K562 (cell line): Measurements from ENCODE around the gene LDAH. TPM values are rescaled to one million over a fixed set of nuclear protein-coding genes. Genes with fewer than 3 reads are reported as not detected.

Source experiments
- ATAC-seq: fragments of 200-7000 bp; cut with Tn5 transposase; 3 replicates; pipeline ENCODE4 v1.9.1; 2020; ENCODE audit warnings: moderate library complexity
- BruUV-seq: library from RNA; stranded (reverse); fragments of 400-500 nt; replicated peaks from 2 replicates; lab custom pipeline; 2021; lab: Mats Ljungman, UMichigan
- CTCF ChIA-PET: fragments of 300-600 bp; formaldehyde crosslinking; extraction: SDS; loops from one replicate; lab custom pipeline; 2021; ENCODE audit warnings: low intra/inter-chr PET ratio; lab: Yijun Ruan, JAX
- POLR2A ChIA-PET: fragments of 300-600, 350-650 bp; sonication (Branson Sonifier 250); formaldehyde crosslinking; extraction: SDS; loops from one replicate; lab custom pipeline; 2021; ENCODE audit warnings: antibody characterized with exemption, inconsistent platforms; lab: Yijun Ruan, JAX
- DNase-seq, 4 experiments: peaks; one replicate each; pipeline versions ENCODE4 v3.0.0 to v3.0.0-alpha.2; 2011 to 2018; ENCODE audit warnings: low spot score in 3 of 4, mixed read lengths in 3 of 4; ENCODE audit errors: extremely low read depth in 1 of 4
- FAIRE-seq: peaks from 2 replicates; lab custom pipeline; 2011; peaks lifted over from hg19 to GRCh38; lab: Jason Lieb, UNC
- H2AFZ ChIP-seq: 2 replicates; pipeline ENCODE4 v1.6.0; 2011; ENCODE audit warnings: low read depth, low read length, control low read depth, inconsistent platforms
- H3K27ac ChIP-seq: fragments of 200-600 bp; 3 replicates; pipeline ENCODE4 v1.8.0; 2011; ENCODE audit warnings: low read depth, mild to moderate bottlenecking, control low read depth, inconsistent platforms, low read length, moderate library complexity, mixed read lengths; ENCODE audit errors: extremely low read depth
- H3K27me3 ChIP-seq, 2 experiments: fragments of 300-600 bp in 1 of 2; 2 replicates in 1 of 2; 3 replicates in 1 of 2; pipeline versions ENCODE4 v1.6.0 to v1.8.0; 2011; ENCODE audit warnings: inconsistent platforms in 2 of 2, low read length in 2 of 2, mild to moderate bottlenecking in 1 of 2, mixed read lengths in 1 of 2, moderate library complexity in 1 of 2; ENCODE audit not compliant: control insufficient read depth in 2 of 2, insufficient read depth in 2 of 2
- H3K36me3 ChIP-seq: fragments of 300-600 bp; 3 replicates; pipeline ENCODE4 v1.8.0; 2011; ENCODE audit warnings: mild to moderate bottlenecking, low read length, inconsistent platforms; ENCODE audit not compliant: control insufficient read depth, insufficient read depth
- H3K4me1 ChIP-seq, 2 experiments: fragments of 200-600 bp in 1 of 2; replicated peaks in 1 of 2; 2 replicates in 1 of 2; 3 replicates in 1 of 2; pipeline versions ENCODE4 v1.5.1 to v1.8.0; 2011; ENCODE audit warnings: inconsistent platforms in 2 of 2, low read length in 2 of 2, mild to moderate bottlenecking in 1 of 2, mixed read lengths in 1 of 2, moderate library complexity in 1 of 2; ENCODE audit not compliant: control insufficient read depth in 2 of 2, insufficient read depth in 2 of 2
- H3K4me2 ChIP-seq: 2 replicates; pipeline ENCODE4 v1.6.1; 2011; ENCODE audit warnings: low read length, control low read depth, inconsistent platforms, mixed read lengths; ENCODE audit not compliant: insufficient read depth
- H3K4me3 ChIP-seq: fragments of 200-600 bp; sonication (generic), shearing (Covaris generic); 2 replicates; pipeline ENCODE4 v1.5.1; 2016; ENCODE audit warnings: control low read depth, inconsistent platforms
- H3K79me2 ChIP-seq: fragments of 200-600 bp; 3 replicates; pipeline ENCODE4 v1.8.0; 2011; ENCODE audit warnings: low read length, inconsistent platforms; ENCODE audit not compliant: control insufficient read depth, insufficient read depth
- H3K9ac ChIP-seq, 2 experiments: 2 replicates each; pipeline versions ENCODE4 v1.6.0 to v1.6.1; 2011; ENCODE audit warnings: low read depth in 2 of 2, low read length in 2 of 2, control low read depth in 1 of 2, inconsistent platforms in 1 of 2, mild to moderate bottlenecking in 1 of 2, mixed read lengths in 1 of 2; ENCODE audit not compliant: insufficient read depth in 1 of 2
- H3K9me1 ChIP-seq: one replicate; pipeline ENCODE4 v1.6.0; 2011; ENCODE audit warnings: inconsistent platforms, mild to moderate bottlenecking, low read length, moderate library complexity; ENCODE audit not compliant: control insufficient read depth, insufficient read depth
- H3K9me3 ChIP-seq: replicated peaks from 2 replicates; pipeline ENCODE4 v1.5.1; 2011; ENCODE audit warnings: low read depth, low read length, inconsistent platforms; ENCODE audit not compliant: control insufficient read depth, insufficient read depth
- H4K20me1 ChIP-seq: replicated peaks from 2 replicates; pipeline ENCODE4 v1.6.1; 2011; ENCODE audit warnings: low read length, inconsistent platforms, mixed read lengths; ENCODE audit not compliant: control insufficient read depth, insufficient read depth
- GTF2A2 ChIP-seq: IDR thresholded peaks from 2 replicates; pipeline ENCODE4 v1.6.1; 2016; ENCODE audit warnings: mild to moderate bottlenecking, missing genetic modification characterization, missing compliant biosample characterization
- KLF16 ChIP-seq: IDR thresholded peaks from 2 replicates; pipeline ENCODE4 v1.6.1; 2016; ENCODE audit warnings: antibody characterized with exemption
- MCM2 ChIP-seq: fragments of 450-650 bp; IDR thresholded peaks from 2 replicates; pipeline ENCODE4 v1.6.1; 2017; ENCODE audit warnings: low read depth, mild to moderate bottlenecking
- NCOA1 ChIP-seq: fragments of 450-650 bp; IDR thresholded peaks from 2 replicates; pipeline ENCODE4 v1.6.1; 2016; ENCODE audit warnings: low read depth
- NRF1 ChIP-seq, 2 experiments: fragments of 450-650 bp; IDR thresholded peaks in 1 of 2; conservative IDR thresholded peaks in 1 of 2; 2 replicates each; pipeline ENCODE4 v1.6.1; 2014; ENCODE audit warnings: mild to moderate bottlenecking in 2 of 2
- SLC30A9 ChIP-seq: fragments of 250-450 bp; sonication (Bioruptor Pico); IDR thresholded peaks from 2 replicates; pipeline ENCODE4 v1.8.0; 2022; ENCODE audit warnings: mild to moderate bottlenecking, moderate library complexity
- ZEB2 ChIP-seq: fragments of 450-650 bp; IDR thresholded peaks from 2 replicates; pipeline ENCODE4 v1.6.1; 2016
- WGBS: fragments of 100-300 bp; shearing (Covaris generic); methylation state at CpG from one replicate; pipeline ENCODE4 v1.1.6; 2016; ENCODE audit warnings: low coverage, mixed read lengths; ENCODE audit not compliant: insufficient coverage; ENCODE audit errors: missing lambda C conversion rate; 5-methylcytosine and 5-hydroxymethylcytosine counted together
- in situ Hi-C: fragments of 300-500 bp; cut with MboI; formaldehyde crosslinking; loops from 4 replicates; pipeline ENCODE4 v1.15.0; 2018; ENCODE audit warnings: inconsistent platforms, mixed read lengths
- intact Hi-C: fragments of 100-400 bp; cut with micrococcal nuclease; formaldehyde crosslinking; loops from 2 replicates; pipeline ENCODE4 v1.14.2; 2022
- polyA plus RNA-seq, 8 experiments: library from polyadenylated mRNA; depleted of rRNA in 4 of 8; stranded (reverse) in 5 of 8; unstranded in 3 of 8; fragments of >200 nt; fragmentation: Nextera tagmentation in 2 of 8; fragmentation: Illumina TruSeq in 1 of 8; extraction: Ambion mirVana in 2 of 8; extraction: Trizol in 1 of 8; gene quantifications; 2 replicates each; pipeline versions ENCODE4 v1.2.1 to v1.2.3, GENCODE V29; 2011 to 2014; ENCODE audit warnings: inconsistent platforms in 1 of 8, missing spikeins in 1 of 8
- total RNA-seq, 7 experiments: library from RNA; depleted of rRNA in 6 of 7; stranded (reverse); fragments of >200 nt in 6 of 7; fragmentation: Illumina TruSeq in 2 of 7; extraction: Trizol in 2 of 7; gene quantifications; 2 replicates each; pipeline versions ENCODE4 v1.2.1 to v1.2.3, GENCODE V29; 2011 to 2021; ENCODE audit warnings: low replicate concordance in 1 of 7

LDAH gene
- total and polyA plus RNA-seq, 9 of the 15 experiments (the other 6 are each of a cell fraction or from before 2014, with no cell fraction given) = 22.3 to 60.1 (median 40.0) TPM

DNA sequence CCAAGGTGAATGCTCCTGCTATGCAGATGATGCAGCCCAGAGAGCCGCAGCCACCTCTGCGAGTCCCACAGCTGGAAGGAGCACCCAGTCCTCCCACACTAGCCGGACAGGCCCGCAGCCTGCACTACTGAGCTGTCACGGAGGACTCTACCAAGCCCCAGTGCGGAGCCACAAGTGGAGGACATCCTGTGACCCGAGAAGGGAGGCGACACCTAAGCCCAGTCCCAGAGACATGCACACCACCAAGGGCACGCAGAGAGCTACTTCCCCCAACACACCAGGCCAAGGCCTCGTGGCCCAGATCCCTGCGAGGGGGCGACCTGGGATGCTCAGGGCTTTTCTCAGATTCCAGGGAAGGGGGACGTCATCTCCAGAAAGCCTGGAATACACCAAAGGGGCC, 184.9 kb downstream of the LDAH start:
- Histone ChIP-seq H3K36me3 (no peaks in the 10 kb centered on the region), H3K4me1 (peaks cover 0 to 23% of the 10 kb centered on the region in 2 experiments; a peak in 2 of 5 replicates), H3K79me2 (no peaks in the 10 kb centered on the region), H3K27me3 (no peaks in the 10 kb centered on the region), H3K9me3 (no peaks in the 10 kb centered on the region), H3K9me1 (no peaks in the 10 kb centered on the region), H2AFZ (no peak overlapping the region), H3K4me2 (no peak overlapping the region), H3K9ac (peak overlapping the region in 1 of 2 experiments; percentile 45; a peak in 1 of 4 replicates), H4K20me1 (no peaks in the 10 kb centered on the region), H3K27ac (no peak overlapping the region), H3K4me3 (no peak overlapping the region)
- DNase-seq (no peak), FAIRE-seq (no peak), ATAC-seq (no peak)
- WGBS = 43% methylated on average over 12 of the region's 13 CpGs
- in situ Hi-C loops = loop anchor here (5.0 to 10.0 kb wide), 2 partner anchors 196 to 543 kb away; no protein-coding TSS in a partner anchor
- CTCF ChIA-PET = no interaction called here
- no TSS peak for BruUV-seq
- intact Hi-C loops = loop anchor here (10.0 kb wide), 1 partner anchor 383 kb away; no protein-coding TSS in a partner anchor
- POLR2A ChIA-PET = interaction anchor here (0.5 to 0.7 kb wide), 3 partner anchors 9 to 271 kb away, joined by 3 to 6 read pairs (median 4); partner anchors contain the start of gene RHOB
- no peak for TF ChIP-seq SLC30A9 (CRISPR knock-in tag)

DNA sequence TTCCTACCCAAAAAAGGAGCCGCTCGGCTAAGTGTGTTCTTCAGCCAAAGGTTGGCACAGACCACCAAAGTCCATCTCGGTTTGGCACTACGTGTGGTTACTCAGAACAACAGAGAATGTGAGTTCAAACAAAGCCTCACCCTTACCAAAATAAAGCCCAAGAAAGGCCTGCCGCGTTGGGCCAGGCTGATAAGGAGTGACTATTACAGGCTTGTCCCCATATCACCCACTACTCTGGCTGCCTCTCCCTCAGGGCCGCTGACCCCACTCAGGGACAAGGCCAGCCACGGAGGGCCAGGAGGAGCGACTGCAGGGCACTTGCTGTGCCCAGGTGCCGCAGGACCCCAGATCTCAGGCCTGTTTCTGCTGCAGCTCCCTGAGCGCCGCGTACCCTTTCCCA, 185.8 kb downstream of the LDAH start:
- CTCF ChIA-PET = interaction anchor here (0.6 to 3.9 kb wide), 3 partner anchors 191 to 241 kb away, joined by 3 to 54 read pairs (median 26); no protein-coding TSS in a partner anchor
- Histone ChIP-seq H3K9me3 (no peaks in the 10 kb centered on the region), H3K9me1 (no peaks in the 10 kb centered on the region), H3K79me2 (no peaks in the 10 kb centered on the region), H3K27me3 (no peaks in the 10 kb centered on the region), H3K4me2 (no peak overlapping the region), H3K9ac (peak overlapping the region in 1 of 2 experiments; percentile 13; a peak in 1 of 4 replicates), H3K36me3 (no peaks in the 10 kb centered on the region), H4K20me1 (no peaks in the 10 kb centered on the region), H3K4me3 (no peak overlapping the region), H3K27ac (no peak overlapping the region), H2AFZ (no peak overlapping the region), H3K4me1 (peaks cover 0 to 18% of the 10 kb centered on the region in 2 experiments; a peak in 1 of 5 replicates)
- in situ Hi-C loops (loop anchor here (5.0 to 10.0 kb wide), 2 partner anchors 195 to 542 kb away; no protein-coding TSS in a partner anchor), intact Hi-C loops (loop anchor here (10.0 kb wide), 1 partner anchor 382 kb away; no protein-coding TSS in a partner anchor)
- POLR2A ChIA-PET = interaction anchor here (0.5 kb wide), 1 partner anchor 187 kb away, joined by 4 read pairs; no protein-coding TSS in a partner anchor
- no peak for TF ChIP-seq KLF16
- TF ChIP-seq ZEB2 = no peak
- no peak for TF ChIP-seq GTF2A2 (tag)
- TF ChIP-seq NCOA1 = no peak
- no peak for TF ChIP-seq MCM2
- no peak for TF ChIP-seq NRF1 (conservative IDR thresholded peaks at IDR 0.05 in 1 of 2, IDR thresholded peaks at IDR 0.05 in 1 of 2)
- WGBS = 50% methylated on average over 12 of the region's 13 CpGs
- no peak for DNase-seq
- no peak for ATAC-seq
- no TSS peak for BruUV-seq
- no peak for FAIRE-seq
